ENCODE measurements around the gene SPRING1.
"Not testable (repeated sequence)": the region's sequence is repeated elsewhere in the genome, so short reads cannot be mapped to it uniquely, and the experiment has no call there.

Gene SPRING1, protein sequence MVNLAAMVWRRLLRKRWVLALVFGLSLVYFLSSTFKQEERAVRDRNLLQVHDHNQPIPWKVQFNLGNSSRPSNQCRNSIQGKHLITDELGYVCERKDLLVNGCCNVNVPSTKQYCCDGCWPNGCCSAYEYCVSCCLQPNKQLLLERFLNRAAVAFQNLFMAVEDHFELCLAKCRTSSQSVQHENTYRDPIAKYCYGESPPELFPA

GRCh38 chr12:116737774-116738657 is at the start of gene SPRING1, which contains the start of gene RNFT2:
Gene SPRING1, minus strand, starts transcription at chr12:116738069. Its CDS starts 169 bp downstream, at chr12:116737900.
Gene RNFT2, plus strand, starts transcription at chr12:116738315. Its CDS starts 2,183 bp downstream, at chr12:116740498.
- peak; percentile 99 for DNase-seq

DNA sequence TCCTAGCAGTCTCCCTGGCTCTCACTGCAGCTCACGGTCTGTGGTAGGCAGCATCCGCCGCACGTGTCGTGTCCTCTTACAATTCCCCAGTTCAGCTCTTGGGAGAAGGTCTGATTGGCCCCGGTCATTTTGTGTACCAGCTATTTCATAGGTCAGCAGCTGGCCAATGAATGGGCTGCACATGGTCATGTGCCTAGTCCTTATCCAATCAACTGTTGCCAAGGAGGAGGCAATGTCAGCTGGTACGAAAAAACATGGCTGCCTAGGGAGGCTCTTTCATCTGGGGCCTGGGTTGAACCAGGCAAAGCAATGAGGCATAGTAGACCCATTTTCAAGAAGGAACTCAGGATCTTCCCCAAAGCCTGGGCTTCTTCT is 46.4 kb upstream of the SPRING1 start:
- no peak for DNase-seq

- no peak for DNase-seq
Observed at GRCh38 chr12:116783525-116784237, 45.8 kb upstream of the SPRING1 start.

- no peak for DNase-seq
Observed at GRCh38 chr12:116780942-116781341, 43.1 kb upstream of the SPRING1 start.

DNA sequence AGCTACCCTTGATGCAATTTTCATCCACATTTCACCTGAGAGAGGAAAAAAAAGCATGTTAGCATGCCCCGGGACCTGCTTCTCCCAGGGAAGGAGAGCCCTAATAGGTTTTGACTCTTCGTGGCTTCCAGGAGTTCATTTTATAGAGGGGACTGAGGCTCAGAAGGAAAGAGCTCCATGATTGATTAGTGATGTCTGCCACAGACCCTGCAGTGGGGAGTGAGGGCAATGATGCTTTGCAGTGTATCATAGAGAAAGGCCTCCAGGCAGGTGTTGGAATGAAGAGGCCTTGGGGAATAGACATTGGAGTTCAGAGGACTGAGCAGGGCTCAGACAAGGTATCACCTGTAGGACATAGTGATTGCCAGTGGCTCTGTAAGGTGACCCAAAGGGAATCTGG is 41.7 kb upstream of the SPRING1 start:
- DNase-seq, result no peak

DNA sequence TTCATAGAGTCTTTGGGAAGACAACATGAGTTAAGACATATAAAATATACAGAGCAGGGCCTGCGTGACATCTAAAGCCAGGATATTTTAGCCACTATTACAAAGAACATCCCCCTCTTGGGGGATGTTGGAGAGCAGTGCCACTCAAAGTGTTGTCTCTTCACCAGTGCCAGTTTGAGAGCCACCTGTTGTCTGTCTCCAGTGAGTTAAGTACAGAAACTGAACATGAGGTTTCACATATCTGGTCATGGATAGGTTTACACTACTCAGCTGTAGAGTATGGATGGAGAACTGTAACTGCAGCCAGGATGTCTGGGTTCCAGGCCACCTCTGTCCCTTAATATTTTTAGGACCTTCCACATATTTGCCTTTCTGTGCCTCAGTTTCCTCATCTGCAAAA is 39.4 kb upstream of the SPRING1 start:
- no peak for DNase-seq

DNA sequence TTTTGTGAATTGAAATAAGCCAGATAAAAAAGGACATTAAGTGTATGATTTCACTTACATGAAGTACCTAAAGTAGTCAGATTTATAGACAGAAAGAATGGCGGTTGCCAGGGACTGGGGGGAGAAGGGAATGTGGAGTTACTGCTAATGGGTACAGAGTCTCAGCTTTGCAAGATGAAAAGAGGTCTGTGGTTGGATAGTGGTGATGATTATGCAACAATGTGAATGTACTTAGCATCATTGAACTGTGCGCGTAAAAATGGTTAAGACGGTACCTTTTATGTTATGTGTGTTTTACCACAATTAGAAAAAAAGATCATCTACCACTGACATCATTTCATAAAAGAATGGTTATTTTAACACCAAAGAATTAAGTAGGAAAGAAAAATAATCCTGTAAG is 36.2 kb upstream of the SPRING1 start:
- no peak for DNase-seq

- no peak for DNase-seq
Observed at GRCh38 chr12:116773276-116773731, 35.4 kb upstream of the SPRING1 start.

DNA sequence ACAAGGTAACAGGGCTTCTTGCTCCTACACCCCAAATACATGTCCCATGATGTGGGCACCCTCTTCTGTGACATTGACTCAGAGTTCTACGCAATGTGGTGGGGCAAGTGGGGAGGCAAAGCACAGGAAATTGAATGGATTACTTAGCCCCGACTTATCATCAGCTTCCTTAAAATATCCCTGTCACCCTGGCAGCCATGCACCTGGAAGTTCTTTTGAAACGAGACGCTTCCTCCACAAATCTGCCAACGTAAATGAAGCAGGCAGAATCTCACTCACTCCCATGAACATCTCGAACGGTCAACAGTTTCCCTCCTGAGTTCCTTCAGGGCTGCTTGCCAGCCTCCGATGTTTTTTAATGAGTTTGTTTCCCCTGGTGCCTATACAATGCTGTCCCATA is 33.8 kb upstream of the SPRING1 start:
- DNase-seq, result no peak

- DNase-seq, result no peak
Observed at GRCh38 chr12:116766746-116767145, 28.9 kb upstream of the SPRING1 start.

DNA sequence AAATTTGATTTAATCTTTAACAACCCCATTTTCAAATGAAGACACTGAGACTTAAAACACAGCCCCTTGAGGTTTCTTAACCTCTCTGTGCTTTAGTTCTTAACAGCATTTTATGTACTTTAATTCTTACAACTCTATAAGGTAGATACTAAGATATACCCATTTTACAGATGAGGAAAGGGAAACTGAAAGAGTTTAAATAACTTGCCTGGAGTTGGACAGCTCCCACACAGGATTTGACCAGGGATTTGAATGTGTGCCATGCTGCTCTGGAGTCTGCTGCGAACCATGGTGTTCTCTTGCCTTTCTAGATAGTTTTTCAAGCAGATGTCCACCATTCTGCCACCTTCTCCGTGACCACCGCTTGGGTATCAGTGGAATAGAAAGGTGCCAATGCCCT is 28.4 kb upstream of the SPRING1 start:
- no peak for DNase-seq

DNA sequence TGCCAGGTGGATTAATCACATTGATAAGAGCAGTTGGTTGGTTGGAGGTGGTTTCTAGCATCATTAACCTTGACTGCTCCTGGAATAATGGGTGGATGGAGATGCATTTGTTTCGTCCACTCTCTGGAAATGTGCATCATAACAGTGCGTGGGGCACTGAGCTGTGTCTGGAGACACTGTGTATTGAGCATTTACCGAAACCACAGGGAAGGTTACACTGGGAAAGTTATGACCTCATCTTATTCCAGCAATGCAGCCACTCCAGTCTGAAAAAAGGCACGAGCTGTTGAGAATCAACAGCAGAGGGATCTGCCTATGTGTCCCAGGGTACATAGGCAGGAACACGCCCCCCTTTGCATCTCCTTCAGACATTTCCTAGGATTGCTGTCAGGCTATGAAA is 27.4 kb upstream of the SPRING1 start:
- no peak for DNase-seq

GRCh38 chr12:116761499-116761898 is 23.6 kb upstream of the SPRING1 start:
- no peak for DNase-seq

- no peak for DNase-seq
Observed at GRCh38 chr12:116760622-116761020, 22.8 kb upstream of the SPRING1 start.

- peak; percentile 51 for DNase-seq
Observed at GRCh38 chr12:116759783-116760621, 22.1 kb upstream of the SPRING1 start.

DNA sequence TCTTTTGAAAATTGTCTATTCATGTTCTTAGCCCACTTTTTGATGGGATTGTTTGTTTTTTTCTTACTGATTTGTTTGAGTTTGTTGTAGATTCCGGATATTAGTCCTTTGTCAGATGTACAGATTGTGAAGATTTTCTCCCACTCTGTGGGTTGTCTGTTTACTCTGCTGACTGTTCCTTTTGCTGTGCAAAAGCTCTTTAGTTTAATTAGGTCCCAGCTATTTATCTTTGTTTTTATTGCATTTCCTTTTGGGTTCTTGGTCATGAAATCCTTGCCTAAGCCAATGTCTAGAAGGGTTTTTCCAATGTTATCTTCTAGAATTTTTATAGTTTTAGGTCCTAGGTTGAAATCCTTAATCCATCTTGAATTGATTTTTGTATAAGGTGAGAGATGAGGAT is 16.9 kb upstream of the SPRING1 start:
- not testable (repeated sequence) for DNase-seq

DNA sequence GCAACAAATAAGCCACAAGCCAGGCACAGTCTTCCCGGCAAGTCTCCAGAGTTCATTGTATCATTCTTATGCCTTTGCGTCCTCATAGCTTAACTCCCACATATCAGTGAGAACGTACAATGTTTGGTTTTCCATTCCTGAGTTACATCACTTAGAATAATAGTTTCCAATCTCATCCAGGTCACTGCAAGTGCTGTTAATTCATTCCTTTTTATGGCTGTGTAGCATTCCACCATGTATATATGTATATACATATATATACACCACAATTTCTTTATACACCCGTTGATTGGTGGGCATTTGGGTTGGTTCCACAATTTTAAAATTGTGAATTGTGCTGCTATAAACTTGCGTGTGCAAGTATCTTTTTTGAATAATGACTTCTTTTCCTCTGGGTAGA is 16.2 kb upstream of the SPRING1 start:
- not testable (repeated sequence) for DNase-seq

GRCh38 chr12:116750298-116750697 is 12.4 kb upstream of the SPRING1 start:
- DNase-seq, result no peak

DNA sequence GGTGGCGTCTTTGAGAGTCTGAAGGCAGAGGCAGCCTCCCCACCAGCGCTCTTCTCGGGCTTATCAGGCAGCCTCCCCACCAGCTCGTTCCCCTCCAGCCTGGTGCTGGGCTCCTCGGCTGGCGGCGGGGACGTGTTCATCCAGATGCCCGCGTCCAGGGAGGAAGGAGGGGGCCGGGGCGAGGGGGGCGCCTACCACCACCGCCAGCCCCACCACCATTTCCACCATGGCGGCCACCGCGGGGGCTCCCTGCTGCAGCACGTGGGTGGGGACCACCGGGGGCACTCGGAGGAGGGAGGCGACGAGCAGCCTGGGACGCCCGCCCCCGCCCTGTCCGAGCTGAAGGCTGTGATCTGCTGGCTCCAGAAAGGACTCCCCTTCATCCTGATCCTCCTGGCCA is 12.0 kb upstream of the SPRING1 start:
- no peak for DNase-seq

GRCh38 chr12:116745554-116745953 is 7.7 kb upstream of the SPRING1 start:
- DNase-seq, result no peak

DNA sequence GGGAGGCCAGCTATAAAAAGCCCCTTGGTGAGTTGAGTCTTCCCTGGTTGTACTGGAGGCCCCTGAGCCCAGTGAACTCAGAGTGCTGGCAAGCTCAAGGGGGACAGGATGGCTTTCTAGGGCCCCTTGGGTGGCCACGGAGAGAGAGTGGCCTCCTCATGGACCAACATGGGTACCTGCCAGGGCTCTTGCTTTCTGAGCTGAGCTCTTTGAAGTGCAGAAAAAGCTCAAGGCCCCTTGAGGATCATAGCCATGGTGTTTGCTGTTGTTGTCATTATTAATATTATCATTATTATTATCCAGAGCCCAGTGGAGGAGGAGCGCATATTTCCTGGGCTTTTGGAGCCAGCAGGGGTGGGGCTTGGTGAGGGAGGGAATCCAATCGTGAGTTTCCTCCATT is 6.9 kb upstream of the SPRING1 start:
- no peak for DNase-seq

DNA sequence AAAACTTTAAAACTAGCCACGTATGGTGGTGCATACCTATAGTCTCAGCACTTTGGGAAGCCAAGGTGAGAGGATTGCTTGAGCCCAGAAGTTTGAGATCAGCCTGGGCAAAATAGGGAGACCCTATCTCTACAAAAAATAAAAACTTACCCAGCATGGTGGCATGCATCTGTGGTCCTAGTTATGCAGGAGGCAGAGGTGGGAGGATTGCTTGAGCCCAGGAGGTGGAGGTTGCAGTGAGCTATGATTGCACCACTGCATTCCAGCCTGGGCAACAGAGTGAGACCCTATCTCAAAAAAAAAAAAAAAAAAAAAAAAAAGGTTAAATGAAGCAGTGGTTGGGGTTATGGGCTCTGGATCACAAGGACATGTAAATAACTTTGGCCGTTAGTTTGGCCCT is 4.9 kb upstream of the SPRING1 start:
- DNase-seq, result not testable (repeated sequence)

Measured in stimulated activated CD4-positive, alpha-beta T cell treated with anti-CD3 and anti-CD28 coated beads, Interleukin-15, amount 100 ng/mL, for 24 hours (primary cell).